GM12891 (cell line): ENCODE results near the gene PCDHA1.
"Not testable (repeated sequence)": the region's sequence is repeated elsewhere in the genome, so short reads cannot be mapped to it uniquely, and the experiment has no call there.

Experiments
- DNase-seq: peaks from one replicate; pipeline ENCODE4 v3.0.0; 2011; ENCODE audit warnings: low spot score; ENCODE audit not compliant: insufficient read length
- FAIRE-seq: peaks from 2 replicates; lab custom pipeline; 2011; peaks lifted over from hg19 to GRCh38; lab: Jason Lieb, UNC
- PAX5 ChIP-seq: IDR thresholded peaks from 2 replicates; pipeline ENCODE4 v1.6.1; 2011; ENCODE audit warnings: low read length, moderate library complexity, mild to moderate bottlenecking; ENCODE audit not compliant: insufficient read depth, severe bottlenecking
- POLR2A ChIP-seq: IDR thresholded peaks from 2 replicates; pipeline ENCODE4 v1.6.1; 2011; ENCODE audit warnings: low read depth, low read length, control low read depth
- POLR2AphosphoS5 ChIP-seq: IDR thresholded peaks from 2 replicates; pipeline ENCODE4 v1.6.1; 2011; ENCODE audit warnings: low read depth, low read length, control low read depth
- POU2F2 ChIP-seq: IDR thresholded peaks from 2 replicates; pipeline ENCODE4 v1.6.1; 2011; ENCODE audit warnings: low read depth, mild to moderate bottlenecking, control low read depth, low read length, moderate library complexity
- SPI1 ChIP-seq: IDR thresholded peaks from 2 replicates; pipeline ENCODE4 v1.6.1; 2011; ENCODE audit warnings: low read depth, low read length, control low read depth
- TAF1 ChIP-seq: IDR thresholded peaks from 2 replicates; pipeline ENCODE4 v1.6.1; 2011; ENCODE audit warnings: low read depth, low read length, control low read depth

PCDHA1 gene

DNA sequence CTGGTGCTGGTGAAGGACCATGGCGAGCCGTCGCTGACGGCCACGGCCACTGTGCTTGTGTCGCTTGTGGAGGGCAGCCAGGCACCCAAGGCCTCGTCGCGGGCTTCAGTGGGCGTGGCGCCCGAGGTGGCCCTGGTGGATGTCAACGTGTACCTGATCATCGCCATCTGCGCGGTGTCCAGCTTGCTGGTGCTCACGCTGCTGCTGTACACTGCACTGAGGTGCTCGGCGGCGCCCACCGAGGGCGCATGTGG lies 72.0 kb downstream of the PCDHA1 start:
- FAIRE-seq, result no peak
- no peak for DNase-seq
- no peak for TF ChIP-seq POLR2AphosphoS5
- TF ChIP-seq TAF1, result no peak
- TF ChIP-seq POLR2A, result no peak
- TF ChIP-seq POU2F2, result no peak
- TF ChIP-seq PAX5, result no peak
- TF ChIP-seq SPI1, result no peak

DNA sequence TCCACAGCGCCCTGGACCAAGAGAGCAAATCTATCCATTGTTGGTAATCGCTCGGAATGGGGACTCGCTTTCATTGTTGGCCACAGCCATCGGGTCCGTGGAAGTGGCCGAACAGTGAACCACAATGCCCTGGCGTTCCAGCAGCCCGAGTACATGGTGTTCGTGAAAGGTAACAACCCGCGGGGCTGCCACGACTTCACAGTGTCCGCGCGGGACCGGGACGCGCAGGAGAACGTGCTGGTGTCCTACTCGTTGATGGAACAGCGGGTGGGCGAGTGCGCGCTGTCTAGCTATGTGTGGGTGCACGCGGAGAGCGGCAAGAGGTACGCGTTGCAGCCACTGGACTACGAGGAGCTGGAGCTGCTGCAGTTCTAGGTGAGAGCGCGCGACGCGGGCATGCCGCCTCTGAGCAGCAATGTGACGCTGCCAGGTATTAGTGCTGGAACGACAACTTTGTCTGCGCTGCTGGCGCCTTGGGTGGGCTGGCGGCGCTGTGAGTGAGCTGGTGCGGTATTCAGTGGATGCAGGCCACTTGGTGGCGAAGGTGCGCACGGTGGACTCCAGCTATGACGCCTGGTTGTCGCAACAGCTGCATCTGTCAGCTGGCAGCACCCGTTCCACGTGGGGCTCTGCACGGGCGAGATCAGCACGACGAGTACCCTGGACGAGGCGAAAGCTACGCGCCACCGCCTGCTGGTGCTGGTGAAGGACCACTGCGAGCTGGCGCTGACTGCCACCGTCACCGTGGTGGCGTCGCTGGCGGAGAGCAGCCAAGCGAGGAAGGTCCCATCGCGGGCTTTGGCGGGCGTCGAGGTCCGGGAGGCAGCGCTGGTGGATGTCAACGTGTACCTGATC lies 76.7 kb downstream of the PCDHA1 start:
- TF ChIP-seq TAF1 (no peak), POLR2AphosphoS5 (no peak), POLR2A (no peak), SPI1 (no peak), PAX5 (no peak), POU2F2 (no peak)
- FAIRE-seq, result no peak

DNA sequence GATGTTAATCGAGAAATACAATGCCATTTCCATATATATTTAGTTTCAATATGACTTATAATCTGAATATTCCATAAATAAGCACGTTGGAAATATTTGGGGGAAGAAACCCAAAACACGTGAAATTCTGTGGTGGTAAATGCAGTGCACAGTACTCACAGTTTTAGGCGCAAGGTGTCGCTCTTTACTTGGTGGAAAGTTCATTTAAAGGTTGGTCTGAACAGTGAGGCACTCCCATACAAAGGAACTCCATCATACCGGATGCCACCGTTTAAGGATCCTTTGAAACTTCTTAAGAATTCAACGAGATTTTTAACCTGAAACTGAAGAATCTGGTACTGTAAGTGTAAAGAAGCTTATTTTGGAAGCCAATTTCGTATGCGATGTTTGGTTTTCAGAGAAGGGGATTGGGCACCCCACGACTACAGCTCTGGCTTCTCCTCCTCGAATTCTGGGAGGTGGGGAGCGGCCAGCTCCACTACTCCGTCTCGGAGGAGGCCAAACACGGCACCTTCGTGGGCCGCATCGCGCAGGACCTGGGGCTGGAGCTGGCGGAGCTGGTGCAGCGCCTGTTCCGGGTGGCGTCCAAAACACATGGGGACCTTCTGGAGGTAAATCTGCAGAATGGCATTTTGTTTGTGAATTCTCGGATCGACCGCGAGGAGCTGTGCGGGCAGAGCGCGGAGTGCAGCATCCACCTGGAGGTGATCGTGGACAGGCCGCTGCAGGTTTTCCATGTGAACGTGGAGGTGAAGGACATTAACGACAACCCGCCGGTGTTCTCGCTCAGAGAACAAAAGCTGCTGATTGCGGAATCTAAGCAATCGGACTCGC lies 83.0 kb downstream of the PCDHA1 start, which contains the start of gene PCDHA11:
Gene PCDHA11 (plus strand): TSS at position 237 of the 834 bp plus-strand sequence. CDS start 147 bp downstream, at position 384.
- FAIRE-seq (no peak), DNase-seq (no peak)

More for the DNA sequence above, 76.7 kb downstream of the PCDHA1 start:
- DNase-seq, result no peak

DNA sequence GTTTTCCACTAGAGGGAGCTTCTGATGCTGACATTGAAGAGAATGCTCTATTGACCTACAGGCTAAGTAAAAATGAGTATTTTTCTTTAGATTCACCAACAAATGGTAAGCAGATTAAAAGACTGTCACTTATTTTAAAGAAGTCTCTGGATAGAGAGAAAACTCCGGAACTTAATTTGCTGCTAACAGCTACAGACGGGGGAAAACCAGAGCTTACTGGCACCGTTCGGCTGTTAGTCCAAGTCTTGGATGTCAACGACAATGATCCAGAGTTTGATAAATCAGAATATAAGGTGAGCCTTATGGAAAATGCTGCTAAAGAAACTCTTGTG lies 83.6 kb downstream of the PCDHA1 start:
- FAIRE-seq (no peak), DNase-seq (no peak)
- TF ChIP-seq SPI1, result no peak
- no peak for TF ChIP-seq POU2F2
- TF ChIP-seq POLR2AphosphoS5, result no peak

More for the DNA sequence above, 83.0 kb downstream of the PCDHA1 start, which contains the start of gene PCDHA11:
- TF ChIP-seq POLR2A, result no peak

DNA sequence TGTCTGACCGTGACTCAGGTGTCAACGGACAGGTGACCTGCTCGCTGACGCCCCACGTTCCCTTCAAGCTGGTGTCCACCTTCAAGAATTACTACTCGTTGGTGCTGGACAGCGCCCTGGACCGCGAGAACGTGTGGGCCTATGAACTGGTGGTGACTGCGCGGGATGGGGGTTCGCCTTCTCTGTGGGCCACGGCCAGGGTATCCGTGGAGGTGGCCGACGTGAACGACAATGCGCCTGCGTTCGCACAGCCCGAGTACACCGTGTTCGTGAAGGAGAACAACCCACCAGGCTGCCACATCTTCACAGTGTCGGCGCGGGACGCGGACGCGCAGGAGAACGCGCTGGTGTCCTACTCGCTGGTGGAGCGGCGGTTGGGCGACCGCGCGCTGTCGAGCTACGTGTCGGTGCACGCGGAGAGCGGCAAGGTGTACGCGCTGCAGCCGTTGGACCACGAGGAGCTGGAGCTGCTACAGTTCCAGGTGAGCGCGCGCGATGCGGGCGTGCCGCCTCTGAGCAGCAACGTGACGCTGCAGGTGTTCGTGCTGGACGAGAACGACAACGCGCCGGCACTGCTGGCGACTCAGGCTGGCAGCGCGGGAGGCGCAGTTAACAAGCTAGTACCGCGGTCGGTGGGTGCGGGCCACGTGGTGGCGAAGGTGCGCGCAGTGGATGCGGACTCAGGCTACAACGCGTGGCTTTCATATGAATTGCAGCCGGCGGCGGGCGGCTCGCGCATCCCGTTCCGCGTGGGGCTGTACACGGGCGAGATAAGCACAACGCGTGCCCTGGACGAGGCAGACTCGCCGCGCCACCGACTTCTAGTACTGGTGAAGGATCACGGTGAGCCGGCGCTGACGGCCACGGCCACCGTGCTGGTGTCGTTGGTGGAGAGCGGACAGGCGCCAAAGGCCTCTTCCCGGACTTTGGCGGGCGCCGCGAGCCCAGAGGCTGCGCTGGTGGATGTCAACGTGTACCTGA lies 84.6 kb downstream of the PCDHA1 start:
- TF ChIP-seq SPI1 (no peak), POLR2A (no peak), TAF1 (no peak), POU2F2 (no peak), PAX5 (no peak), POLR2AphosphoS5 (no peak)
- DNase-seq (no peak), FAIRE-seq (no peak)

DNA sequence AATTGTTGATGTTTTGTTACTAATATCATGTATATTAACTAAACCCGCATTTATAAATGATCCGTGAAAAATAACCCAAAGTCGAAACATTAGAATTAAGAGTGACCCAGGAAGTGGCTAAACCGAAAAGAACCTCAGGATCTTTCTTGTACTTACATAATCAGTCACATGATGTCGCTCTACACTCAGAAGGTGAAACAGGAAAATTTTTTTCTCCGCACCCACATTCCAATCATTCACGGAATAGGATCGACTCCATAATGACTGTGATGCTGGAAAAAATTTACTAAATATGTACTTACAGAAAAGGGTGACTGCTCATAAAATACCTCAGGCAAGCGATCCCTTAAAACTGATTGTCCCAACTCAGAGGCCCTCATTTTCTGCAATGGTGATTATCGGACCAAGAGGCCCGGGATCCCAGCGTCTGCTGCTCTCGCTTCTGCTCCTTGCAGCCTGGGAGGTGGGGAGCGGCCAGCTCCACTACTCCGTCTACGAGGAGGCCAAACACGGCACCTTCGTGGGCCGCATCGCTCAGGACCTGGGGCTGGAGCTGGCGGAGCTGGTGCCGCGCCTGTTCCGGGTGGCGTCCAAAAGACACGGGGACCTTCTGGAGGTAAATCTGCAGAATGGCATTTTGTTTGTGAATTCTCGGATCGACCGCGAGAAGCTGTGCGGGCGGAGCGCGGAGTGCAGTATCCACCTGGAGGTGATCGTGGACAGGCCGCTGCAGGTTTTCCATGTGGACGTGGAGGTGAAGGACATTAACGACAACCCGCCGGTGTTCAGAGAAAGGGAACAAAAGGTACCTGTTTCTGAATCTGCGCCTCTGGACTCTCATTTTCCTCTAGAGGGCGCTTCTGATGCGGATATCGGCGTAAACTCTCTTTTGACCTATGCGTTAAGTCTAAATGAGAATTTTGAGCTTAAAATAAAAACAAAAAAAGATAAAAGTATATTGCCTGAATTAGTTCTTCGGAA lies 89.4 kb downstream of the PCDHA1 start, which contains the start of gene PCDHA12:
Gene PCDHA12 (plus strand): TSS at position 224 of the 981 bp plus-strand sequence. CDS start 165 bp downstream, at position 389.
- TF ChIP-seq SPI1 (no peak), POLR2AphosphoS5 (no peak), TAF1 (no peak), PAX5 (no peak), POLR2A (no peak), POU2F2 (no peak)
- FAIRE-seq (no peak), DNase-seq (no peak)

DNA sequence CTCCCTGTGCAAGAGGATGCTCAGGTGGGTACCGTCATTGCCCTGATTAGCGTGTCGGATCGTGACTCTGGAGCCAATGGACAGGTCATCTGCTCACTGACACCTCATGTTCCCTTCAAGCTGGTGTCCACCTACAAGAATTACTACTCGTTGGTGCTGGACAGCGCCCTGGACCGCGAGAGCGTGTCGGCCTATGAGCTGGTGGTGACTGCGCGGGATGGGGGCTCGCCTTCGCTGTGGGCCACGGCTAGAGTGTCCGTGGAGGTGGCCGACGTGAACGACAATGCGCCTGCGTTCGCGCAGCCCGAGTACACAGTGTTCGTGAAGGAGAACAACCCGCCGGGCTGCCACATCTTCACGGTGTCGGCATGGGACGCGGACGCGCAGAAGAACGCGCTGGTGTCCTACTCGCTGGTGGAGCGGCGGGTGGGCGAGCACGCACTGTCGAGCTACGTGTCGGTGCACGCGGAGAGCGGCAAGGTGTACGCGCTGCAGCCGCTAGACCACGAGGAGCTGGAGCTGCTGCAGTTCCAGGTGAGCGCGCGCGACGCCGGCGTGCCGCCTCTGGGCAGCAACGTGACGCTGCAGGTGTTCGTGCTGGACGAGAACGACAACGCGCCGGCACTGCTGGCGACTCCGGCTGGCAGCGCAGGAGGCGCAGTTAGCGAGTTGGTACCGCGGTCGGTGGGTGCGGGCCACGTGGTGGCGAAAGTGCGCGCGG lies 90.8 kb downstream of the PCDHA1 start:
- not testable (repeated sequence) for DNase-seq, FAIRE-seq

DNA sequence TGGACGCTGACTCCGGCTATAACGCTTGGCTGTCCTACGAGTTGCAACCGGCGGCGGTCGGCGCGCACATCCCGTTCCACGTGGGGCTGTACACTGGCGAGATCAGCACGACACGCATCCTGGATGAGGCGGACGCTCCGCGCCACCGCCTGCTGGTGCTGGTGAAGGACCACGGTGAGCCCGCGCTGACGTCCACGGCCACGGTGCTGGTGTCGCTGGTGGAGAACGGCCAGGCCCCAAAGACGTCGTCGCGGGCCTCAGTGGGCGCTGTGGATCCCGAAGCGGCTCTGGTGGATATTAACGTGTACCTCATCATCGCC lies 91.3 kb downstream of the PCDHA1 start:
- FAIRE-seq, result no peak
- no peak for DNase-seq
- TF ChIP-seq PAX5 (no peak), POU2F2 (no peak), TAF1 (no peak), POLR2A (no peak)

DNA sequence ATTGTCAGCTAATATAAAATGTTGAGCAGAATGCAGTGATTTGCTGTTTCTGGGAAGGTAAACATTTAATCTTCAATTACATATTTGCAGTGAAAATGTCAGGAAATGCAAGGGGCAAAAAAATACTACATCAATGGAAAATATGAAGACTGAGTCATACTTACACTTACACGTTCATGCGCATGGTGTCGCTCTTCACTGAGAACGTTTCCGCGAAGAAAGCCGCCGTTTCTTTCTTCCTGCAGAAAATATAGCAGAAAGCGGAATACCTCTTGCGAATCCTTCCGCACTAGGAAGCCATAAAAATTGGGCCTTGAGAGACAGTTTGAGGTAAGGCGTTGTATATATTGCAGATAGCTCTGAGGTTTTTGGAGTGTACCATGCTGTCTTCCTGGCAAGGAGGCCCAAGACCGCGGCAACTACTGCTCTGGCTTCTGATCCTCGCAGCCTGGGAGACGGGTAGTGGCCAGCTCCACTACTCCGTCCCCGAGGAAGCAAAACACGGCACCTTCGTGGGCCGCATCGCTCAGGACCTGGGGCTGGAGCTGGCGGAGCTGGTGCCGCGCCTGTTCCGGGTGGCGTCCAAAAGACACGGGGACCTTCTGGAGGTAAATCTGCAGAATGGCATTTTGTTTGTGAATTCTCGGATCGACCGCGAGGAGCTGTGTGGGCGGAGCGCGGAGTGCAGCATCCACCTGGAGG lies 96.1 kb downstream of the PCDHA1 start, which contains the start of gene PCDHA13:
Gene PCDHA13 (plus strand): TSS at position 236 of the 702 bp plus-strand sequence. CDS start 145 bp downstream, at position 381.
- no peak for TF ChIP-seq PAX5
- TF ChIP-seq POLR2A, result no peak
- TF ChIP-seq TAF1, result no peak
- TF ChIP-seq POU2F2, result no peak
- TF ChIP-seq SPI1, result no peak
- no peak for TF ChIP-seq POLR2AphosphoS5
- FAIRE-seq (no peak), DNase-seq (no peak)
